WTC11 (cell line): ENCODE measurements around the gene ACSS2.

ENCODE experiments used
- CBFB ChIP-seq: sonication (generic); formaldehyde crosslinking; IDR thresholded peaks from 2 replicates; pipeline ENCODE4 v1.8.1; 2022; ENCODE audit warnings: mild to moderate bottlenecking, low read depth, missing genetic modification reagents
- CTCF ChIP-seq: fragments of 200-600 bp; IDR thresholded peaks from 2 replicates; pipeline ENCODE4 v1.8.0; 2022; ENCODE audit warnings: antibody characterized with exemption
- ELF4 ChIP-seq: sonication (generic); formaldehyde crosslinking; IDR thresholded peaks from 2 replicates; pipeline ENCODE4 v1.8.1; 2022; ENCODE audit warnings: low read depth, mild to moderate bottlenecking, moderate library complexity, missing genetic modification reagents
- FOXJ3 ChIP-seq: sonication (generic); formaldehyde crosslinking; IDR thresholded peaks from 2 replicates; pipeline ENCODE4 v1.9.0; 2021; ENCODE audit warnings: missing genetic modification reagents, mild to moderate bottlenecking, borderline replicate concordance
- GABPB1 ChIP-seq: sonication (generic); formaldehyde crosslinking; IDR thresholded peaks from 2 replicates; pipeline ENCODE4 v1.8.1; 2023; ENCODE audit warnings: mild to moderate bottlenecking, missing genetic modification reagents
- MYBL2 ChIP-seq: sonication (generic); formaldehyde crosslinking; IDR thresholded peaks from 2 replicates; pipeline ENCODE4 v1.8.1; 2023; ENCODE audit warnings: mild to moderate bottlenecking, moderate library complexity, missing genetic modification reagents
- NFE2L1 ChIP-seq: sonication (generic); formaldehyde crosslinking; IDR thresholded peaks from 2 replicates; pipeline ENCODE4 v1.8.1; 2023; ENCODE audit warnings: missing genetic modification reagents
- NR3C1 ChIP-seq: sonication (generic); formaldehyde crosslinking; conservative IDR thresholded peaks from 2 replicates; pipeline ENCODE4 v1.8.1; 2023; ENCODE audit warnings: low read depth, mild to moderate bottlenecking, missing genetic modification reagents
- TEAD4 ChIP-seq: sonication (generic); formaldehyde crosslinking; IDR thresholded peaks from 2 replicates; pipeline ENCODE4 v1.8.0; 2022; ENCODE audit warnings: mild to moderate bottlenecking, missing genetic modification reagents
- ZNF396 ChIP-seq: fragments of 250-450 bp; sonication (Bioruptor Pico); IDR thresholded peaks from 2 replicates; pipeline ENCODE4 v1.8.0; 2021; ENCODE audit warnings: mild to moderate bottlenecking, moderate library complexity, borderline replicate concordance
- ZNF532 ChIP-seq: fragments of 250-450 bp; sonication (Bioruptor Pico); IDR thresholded peaks from 2 replicates; pipeline ENCODE4 v1.9.0; 2021; ENCODE audit warnings: mild to moderate bottlenecking, borderline replicate concordance

- TF ChIP-seq NFE2L1 (CRISPR knock-in tag): no peak
- TF ChIP-seq TEAD4: no peak
- no peak for TF ChIP-seq ELF4 (CRISPR knock-in tag)
- TF ChIP-seq MYBL2 (CRISPR knock-in tag): no peak
- no peak for TF ChIP-seq GABPB1
- TF ChIP-seq CTCF: no peak
- TF ChIP-seq ZNF396 (CRISPR knock-in tag): no peak
- no peak for TF ChIP-seq CBFB (CRISPR knock-in tag)
- TF ChIP-seq NR3C1 (CRISPR knock-in tag): no peak
- TF ChIP-seq ZNF532: no peak
- TF ChIP-seq FOXJ3 (CRISPR knock-in tag): no peak
Observed at GRCh38 chr20:34952671-34953070, 76.3 kb downstream of the ACSS2 start.
